PC-3 (cell line): ENCODE measurements around the gene VAPB. TPM values are rescaled to one million over a fixed set of nuclear protein-coding genes. Genes with fewer than 3 reads are reported as not detected.

ENCODE experiments used
- ATAC-seq: fragments of 200-7000 bp; cut with Tn5 transposase; 2 replicates; pipeline ENCODE4 v1.9.1; 2020; ENCODE audit warnings: mild to moderate bottlenecking, moderate library complexity
- BruUV-seq: library from RNA; stranded (reverse); fragments of 400-500 nt; replicated peaks from 2 replicates; lab custom pipeline; 2021; lab: Mats Ljungman, UMichigan
- CTCF ChIA-PET: fragments of 300-600 bp; sonication (Branson Sonifier 250); formaldehyde crosslinking; loops from one replicate; lab custom pipeline; 2022; ENCODE audit warnings: antibody characterized with exemption; lab: Charles Lee
- POLR2A ChIA-PET: fragments of 300-600 bp; sonication (Branson Sonifier 250); formaldehyde crosslinking; loops from one replicate; lab custom pipeline; 2022; ENCODE audit warnings: antibody characterized with exemption; ENCODE audit not compliant: unreplicated experiment; lab: Charles Lee
- DNase-seq: peaks from one replicate; pipeline ENCODE4 v3.0.0-alpha.2; 2015
- H2AFZ ChIP-seq: fragments of 300-600 bp; sonication (generic); 2 replicates; pipeline ENCODE4 v1.6.0; 2016; ENCODE audit warnings: antibody characterized with exemption, low read length
- H3F3A ChIP-seq: fragments of 300-600 bp; sonication (generic); one replicate; pipeline ENCODE4 v1.6.0; 2017; ENCODE audit warnings: antibody characterized with exemption, low read length, control low read depth, mild to moderate bottlenecking; ENCODE audit not compliant: unreplicated experiment
- H3K27ac ChIP-seq: fragments of 300-600 bp; sonication (generic); 2 replicates; pipeline ENCODE4 v1.5.1; 2016; ENCODE audit warnings: mild to moderate bottlenecking, low read length
- H3K27me3 ChIP-seq: fragments of 300-600 bp; sonication (generic); 2 replicates; pipeline ENCODE4 v1.6.1; 2016; ENCODE audit warnings: low read length, mixed read lengths
- H3K36me3 ChIP-seq: fragments of 300-600 bp; sonication (generic); 2 replicates; pipeline ENCODE4 v1.6.1; 2016; ENCODE audit warnings: low read depth, mixed run types, low read length, mixed read lengths
- H3K4me1 ChIP-seq: fragments of 300-600 bp; sonication (generic); 2 replicates; pipeline ENCODE4 v1.5.1; 2016; ENCODE audit warnings: low read length; ENCODE audit not compliant: insufficient read depth
- H3K4me2 ChIP-seq: fragments of 300-600 bp; sonication (generic); 2 replicates; pipeline ENCODE4 v1.6.0; 2016; ENCODE audit warnings: low read length
- H3K4me3 ChIP-seq: fragments of 300-600 bp; sonication (generic); 2 replicates; pipeline ENCODE4 v1.5.1; 2016; ENCODE audit warnings: mild to moderate bottlenecking, low read length, mixed read lengths
- H3K79me2 ChIP-seq: fragments of 300-600 bp; sonication (generic); 2 replicates; pipeline ENCODE4 v1.6.1; 2017; ENCODE audit warnings: low read length, mixed read lengths
- H3K9ac ChIP-seq: fragments of 300-600 bp; sonication (generic); 2 replicates; pipeline ENCODE4 v1.6.0; 2016; ENCODE audit warnings: mild to moderate bottlenecking, low read length
- H3K9me2 ChIP-seq: fragments of 300-600 bp; sonication (generic); replicated peaks from 2 replicates; pipeline ENCODE4 v1.6.1; 2016; ENCODE audit warnings: mixed run types, low read length, mixed read lengths
- H3K9me3 ChIP-seq: fragments of 300-600 bp; sonication (generic); 2 replicates; pipeline ENCODE4 v1.6.1; 2016; ENCODE audit warnings: low read length, mixed read lengths
- H4K20me1 ChIP-seq: fragments of 300-600 bp; sonication (generic); 2 replicates; pipeline ENCODE4 v1.6.1; 2016; ENCODE audit warnings: low read length, mixed read lengths
- EZH2 ChIP-seq: fragments of 300-600 bp; sonication (generic); IDR thresholded peaks from one replicate; pipeline ENCODE4 v1.6.1; 2017; ENCODE audit warnings: antibody characterized with exemption, mild to moderate bottlenecking, low read length; ENCODE audit not compliant: unreplicated experiment
- EZH2phosphoT487 ChIP-seq: fragments of 300-600 bp; sonication (generic); IDR thresholded peaks from 2 replicates; pipeline ENCODE4 v1.6.1; 2018; ENCODE audit warnings: mild to moderate bottlenecking, antibody characterized with exemption, low read length, borderline replicate concordance
- intact Hi-C: fragments of 100-400 bp; cut with micrococcal nuclease; formaldehyde crosslinking; loops from 2 replicates; pipeline ENCODE4 v1.9.0; 2023
- total RNA-seq: library from RNA; depleted of rRNA; stranded (reverse); fragments of >200 nt; gene quantifications from 2 replicates; pipeline ENCODE4 v1.2.3, GENCODE V29; 2014
- TF ChIP-seq, protein P1 (sequence below): fragments of 300-600 bp; sonication (generic); conservative IDR thresholded peaks from 2 replicates; pipeline ENCODE4 v1.5.1; 2017; ENCODE audit warnings: antibody characterized with exemption, low read depth, mild to moderate bottlenecking, low read length

Gene VAPB
- total RNA-seq, 1 experiment from 2014 or later, result 16.5 TPM

DNA sequence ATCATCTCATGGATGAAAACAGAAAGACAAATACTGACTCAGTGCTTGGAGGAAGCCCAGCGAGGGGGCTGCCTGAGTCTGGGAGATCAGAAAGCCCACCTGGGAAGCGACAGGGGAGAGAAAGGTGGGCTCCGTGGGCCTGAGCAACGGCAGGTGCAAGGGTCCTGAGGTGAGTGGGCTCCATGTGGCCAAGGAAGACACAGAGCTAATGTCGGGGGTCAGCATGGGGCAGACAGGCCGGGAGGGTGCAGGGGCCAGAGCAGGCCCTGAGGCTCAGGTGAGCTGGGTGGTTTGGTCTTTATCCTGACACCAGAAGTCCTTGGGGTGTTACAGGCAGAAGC, 107.4 kb downstream of the VAPB start:
- no peak overlapping the region for H2AFZ ChIP-seq
- no peaks in the 10 kb centered on the region for H3F3A ChIP-seq
- H3K36me3 ChIP-seq, result no peaks in the 10 kb centered on the region
- H3K9me3 ChIP-seq, result no peaks in the 10 kb centered on the region
- no peaks in the 10 kb centered on the region for H3K79me2 ChIP-seq
- ChIA-PET CTCF (no interaction called here), POLR2A (no interaction called here)
- H3K9me2 ChIP-seq, result no peaks in the 10 kb centered on the region
- intact Hi-C loops, result no loop called here
- H3K27ac ChIP-seq, result no peak overlapping the region
- H3K4me1 ChIP-seq, result no peaks in the 10 kb centered on the region
- BruUV-seq, result no TSS peak
- H4K20me1 ChIP-seq, result no peaks in the 10 kb centered on the region
- H3K4me2 ChIP-seq, result no peak overlapping the region
- H3K9ac ChIP-seq, result no peak overlapping the region
- DNase-seq, result no peak
- H3K4me3 ChIP-seq, result no peak overlapping the region
- no peak for ATAC-seq
- H3K27me3 ChIP-seq, result no peaks in the 10 kb centered on the region
- TF ChIP-seq EZH2, result no peak
- TF ChIP-seq, protein P1, sequence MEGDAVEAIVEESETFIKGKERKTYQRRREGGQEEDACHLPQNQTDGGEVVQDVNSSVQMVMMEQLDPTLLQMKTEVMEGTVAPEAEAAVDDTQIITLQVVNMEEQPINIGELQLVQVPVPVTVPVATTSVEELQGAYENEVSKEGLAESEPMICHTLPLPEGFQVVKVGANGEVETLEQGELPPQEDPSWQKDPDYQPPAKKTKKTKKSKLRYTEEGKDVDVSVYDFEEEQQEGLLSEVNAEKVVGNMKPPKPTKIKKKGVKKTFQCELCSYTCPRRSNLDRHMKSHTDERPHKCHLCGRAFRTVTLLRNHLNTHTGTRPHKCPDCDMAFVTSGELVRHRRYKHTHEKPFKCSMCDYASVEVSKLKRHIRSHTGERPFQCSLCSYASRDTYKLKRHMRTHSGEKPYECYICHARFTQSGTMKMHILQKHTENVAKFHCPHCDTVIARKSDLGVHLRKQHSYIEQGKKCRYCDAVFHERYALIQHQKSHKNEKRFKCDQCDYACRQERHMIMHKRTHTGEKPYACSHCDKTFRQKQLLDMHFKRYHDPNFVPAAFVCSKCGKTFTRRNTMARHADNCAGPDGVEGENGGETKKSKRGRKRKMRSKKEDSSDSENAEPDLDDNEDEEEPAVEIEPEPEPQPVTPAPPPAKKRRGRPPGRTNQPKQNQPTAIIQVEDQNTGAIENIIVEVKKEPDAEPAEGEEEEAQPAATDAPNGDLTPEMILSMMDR, result no peak
- no peak for TF ChIP-seq EZH2phosphoT487

DNA sequence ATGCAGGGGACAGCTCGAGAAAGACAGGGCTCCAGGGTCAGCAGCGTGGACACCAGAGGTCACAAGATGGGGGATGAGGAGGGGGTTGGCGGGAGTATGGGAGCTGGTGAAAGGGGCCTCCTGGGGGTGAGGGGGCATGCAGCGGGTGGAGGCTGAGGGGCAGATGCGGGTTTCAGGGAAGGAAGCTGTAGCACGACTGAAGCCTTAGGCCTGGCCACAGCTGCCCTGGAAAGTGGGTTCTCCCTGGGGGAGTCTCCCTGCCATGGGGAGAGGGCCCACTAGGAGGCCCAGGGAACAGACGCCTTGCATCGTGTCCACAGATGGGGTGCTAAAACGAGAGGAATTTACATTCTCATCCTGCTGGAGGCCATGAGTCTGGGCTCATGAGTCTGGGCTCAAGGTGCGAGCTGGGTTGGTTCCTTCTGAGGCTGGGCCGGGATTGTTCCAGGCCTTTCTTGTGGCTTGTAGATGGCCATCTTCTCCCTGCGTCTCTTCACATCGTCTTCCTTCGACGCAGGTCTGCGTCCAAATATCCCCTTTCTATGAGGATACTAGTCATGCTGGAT, 108.1 kb downstream of the VAPB start:
- Histone ChIP-seq H3K36me3 (no peaks in the 10 kb centered on the region), H3K4me3 (no peak overlapping the region), H3K9me3 (no peaks in the 10 kb centered on the region), H2AFZ (no peak overlapping the region), H4K20me1 (no peaks in the 10 kb centered on the region), H3K9me2 (no peaks in the 10 kb centered on the region), H3K27ac (no peak overlapping the region), H3K4me2 (no peak overlapping the region), H3F3A (no peaks in the 10 kb centered on the region), H3K79me2 (no peaks in the 10 kb centered on the region), H3K4me1 (no peaks in the 10 kb centered on the region), H3K27me3 (no peaks in the 10 kb centered on the region), H3K9ac (no peak overlapping the region)
- no TSS peak for BruUV-seq
- CTCF ChIA-PET, result no interaction called here
- ATAC-seq, result no peak
- POLR2A ChIA-PET, result no interaction called here
- intact Hi-C loops, result no loop called here
- DNase-seq, result no peak
- TF ChIP-seq EZH2phosphoT487 (no peak), EZH2 (no peak)
- TF ChIP-seq, protein P1, result no peak

DNA sequence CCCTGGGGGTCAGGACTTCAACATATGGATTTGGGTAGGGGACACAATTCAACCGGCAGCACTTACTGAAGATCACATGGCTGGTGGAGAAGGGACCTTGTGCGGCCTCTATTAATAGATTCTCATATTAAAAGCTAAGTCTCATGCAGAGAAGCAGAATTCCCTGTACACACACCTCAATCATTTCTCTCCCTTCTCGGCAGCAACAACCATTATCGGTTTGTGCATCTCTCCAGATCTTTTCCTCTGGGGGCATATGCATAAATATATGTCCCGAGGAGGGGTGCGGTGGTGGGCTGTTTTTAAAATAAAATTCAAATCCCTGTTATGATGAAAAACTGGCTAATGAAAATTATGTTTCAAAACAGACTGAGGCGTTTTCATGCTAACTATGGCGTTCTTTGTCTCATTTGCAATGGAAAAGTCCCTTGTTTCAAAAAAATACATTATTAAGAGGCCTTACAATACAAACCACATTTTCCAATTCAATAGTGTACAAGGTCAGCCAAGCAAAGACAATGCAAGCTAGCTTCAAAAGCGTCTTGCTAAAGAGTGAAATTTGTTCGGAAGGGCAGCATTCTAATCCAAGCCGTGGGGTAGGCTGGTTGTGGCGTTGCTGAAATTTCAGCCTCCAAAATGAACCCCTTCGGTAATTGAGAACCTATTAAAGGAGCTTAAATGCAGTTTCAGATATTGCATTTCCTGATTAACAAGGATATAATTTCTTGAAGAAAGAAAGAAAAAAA, 108.9 kb downstream of the VAPB start:
- Histone ChIP-seq H3K4me2 (no peak overlapping the region), H3K9ac (no peak overlapping the region), H3K4me3 (no peak overlapping the region), H2AFZ (no peak overlapping the region), H3K9me2 (no peaks in the 10 kb centered on the region), H3K4me1 (no peaks in the 10 kb centered on the region), H4K20me1 (no peaks in the 10 kb centered on the region), H3F3A (no peaks in the 10 kb centered on the region), H3K79me2 (no peaks in the 10 kb centered on the region), H3K27me3 (no peaks in the 10 kb centered on the region), H3K9me3 (no peaks in the 10 kb centered on the region), H3K27ac (no peak overlapping the region), H3K36me3 (no peaks in the 10 kb centered on the region)
- CTCF ChIA-PET, result no interaction called here
- no peak for ATAC-seq
- no TSS peak for BruUV-seq
- TF ChIP-seq EZH2phosphoT487 (no peak), EZH2 (no peak)
- TF ChIP-seq, protein P1, result no peak
- intact Hi-C loops, result no loop called here
- POLR2A ChIA-PET, result no interaction called here
- DNase-seq, result no peak
